RWPE2 (cell line): Measurements from ENCODE around the gene ELP1.

Source experiments
- ATAC-seq: fragments of 200-7000 bp; cut with Tn5 transposase; 3 replicates; pipeline ENCODE4 v1.9.1; 2021; ENCODE audit warnings: low read depth
- DNase-seq: peaks from one replicate; pipeline ENCODE4 v3.0.0-alpha.2; 2020; ENCODE audit warnings: low spot score
- H3K27ac ChIP-seq: fragments of 450-650 bp; 2 replicates; pipeline ENCODE4 v1.5.1; 2017; ENCODE audit warnings: mild to moderate bottlenecking; ENCODE audit not compliant: poor library complexity, severe bottlenecking
- H3K27me3 ChIP-seq: fragments of 250-450 bp; sonication (Bioruptor Pico); 2 replicates; pipeline ENCODE4 v1.5.1; 2021; ENCODE audit warnings: mild to moderate bottlenecking, moderate library complexity; ENCODE audit not compliant: insufficient read depth, poor library complexity, severe bottlenecking
- H3K36me3 ChIP-seq: fragments of 250-450 bp; sonication (Bioruptor Pico); 2 replicates; pipeline ENCODE4 v1.5.1; 2020; ENCODE audit warnings: low read depth, mild to moderate bottlenecking, moderate library complexity
- H3K4me1 ChIP-seq: fragments of 250-450 bp; sonication (Bioruptor Pico); 2 replicates; pipeline ENCODE4 v1.5.1; 2021; ENCODE audit warnings: mild to moderate bottlenecking, moderate library complexity; ENCODE audit not compliant: insufficient read depth, poor library complexity, severe bottlenecking
- H3K4me3 ChIP-seq: fragments of 250-450 bp; sonication (Bioruptor Pico); 2 replicates; pipeline ENCODE4 v1.5.1; 2021; ENCODE audit warnings: mild to moderate bottlenecking, moderate library complexity; ENCODE audit not compliant: severe bottlenecking
- H3K9me3 ChIP-seq: fragments of 250-450 bp; sonication (Bioruptor Pico); 2 replicates; pipeline ENCODE4 v1.5.1; 2021; ENCODE audit warnings: mild to moderate bottlenecking, moderate library complexity; ENCODE audit not compliant: severe bottlenecking
- TF ChIP-seq, protein P1 (sequence below): fragments of 450-650 bp; IDR thresholded peaks from one replicate; pipeline ENCODE4 v1.5.1; 2017; ENCODE audit warnings: mild to moderate bottlenecking, moderate library complexity; ENCODE audit not compliant: poor library complexity, severe bottlenecking

ELP1 gene

DNA sequence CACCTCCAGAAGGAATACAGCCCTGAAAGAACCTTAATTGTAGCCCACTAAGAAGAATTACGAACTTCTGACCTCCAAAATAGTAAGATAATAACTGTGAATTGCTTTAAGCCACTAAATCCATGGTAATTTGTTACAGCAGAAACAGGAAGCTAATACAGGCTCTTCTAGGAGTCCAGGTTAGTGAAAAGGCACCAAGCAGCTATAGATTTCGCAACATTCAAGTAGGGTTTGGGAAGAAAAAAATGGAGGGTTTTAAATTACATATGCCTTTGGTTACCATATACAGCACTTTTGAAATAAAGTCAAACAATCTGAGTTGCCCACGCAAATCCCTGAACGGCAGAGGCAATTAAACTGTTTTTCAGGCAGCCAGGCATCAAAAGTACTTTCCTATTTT, 73.6 kb downstream of the ELP1 start:
- TF ChIP-seq, protein P1, sequence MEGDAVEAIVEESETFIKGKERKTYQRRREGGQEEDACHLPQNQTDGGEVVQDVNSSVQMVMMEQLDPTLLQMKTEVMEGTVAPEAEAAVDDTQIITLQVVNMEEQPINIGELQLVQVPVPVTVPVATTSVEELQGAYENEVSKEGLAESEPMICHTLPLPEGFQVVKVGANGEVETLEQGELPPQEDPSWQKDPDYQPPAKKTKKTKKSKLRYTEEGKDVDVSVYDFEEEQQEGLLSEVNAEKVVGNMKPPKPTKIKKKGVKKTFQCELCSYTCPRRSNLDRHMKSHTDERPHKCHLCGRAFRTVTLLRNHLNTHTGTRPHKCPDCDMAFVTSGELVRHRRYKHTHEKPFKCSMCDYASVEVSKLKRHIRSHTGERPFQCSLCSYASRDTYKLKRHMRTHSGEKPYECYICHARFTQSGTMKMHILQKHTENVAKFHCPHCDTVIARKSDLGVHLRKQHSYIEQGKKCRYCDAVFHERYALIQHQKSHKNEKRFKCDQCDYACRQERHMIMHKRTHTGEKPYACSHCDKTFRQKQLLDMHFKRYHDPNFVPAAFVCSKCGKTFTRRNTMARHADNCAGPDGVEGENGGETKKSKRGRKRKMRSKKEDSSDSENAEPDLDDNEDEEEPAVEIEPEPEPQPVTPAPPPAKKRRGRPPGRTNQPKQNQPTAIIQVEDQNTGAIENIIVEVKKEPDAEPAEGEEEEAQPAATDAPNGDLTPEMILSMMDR: no peak
- no peak for DNase-seq

DNA sequence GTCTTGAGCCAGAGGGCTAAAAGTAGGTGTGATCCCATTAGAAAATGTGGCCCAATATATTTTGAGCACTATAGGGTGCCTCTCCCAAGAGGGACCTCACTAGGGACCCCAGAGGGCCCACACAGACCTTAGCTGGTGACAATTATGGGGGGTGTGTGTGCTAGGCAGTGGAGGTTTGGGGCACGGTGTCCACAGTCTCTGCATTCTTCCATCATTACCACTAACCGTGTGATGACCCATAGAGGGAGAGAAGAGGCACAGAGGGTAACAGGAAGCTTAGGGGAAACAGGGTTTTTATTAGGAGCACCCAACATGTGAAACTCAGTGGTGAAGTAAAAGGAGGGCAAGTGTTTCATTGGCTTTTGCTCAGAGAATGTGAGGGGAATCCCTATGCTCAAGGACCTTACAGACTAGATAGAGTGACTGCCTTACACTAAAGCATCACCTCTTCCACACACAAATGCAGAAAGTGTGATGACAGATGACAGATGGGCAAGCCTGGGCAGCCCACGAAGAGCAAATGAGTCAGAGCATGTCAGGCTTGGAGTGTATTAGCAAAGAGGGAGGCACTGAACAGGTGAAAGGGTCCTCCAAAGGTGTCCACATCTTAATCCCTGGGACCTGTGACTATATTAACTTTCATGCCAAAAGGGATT, 74.3 kb downstream of the ELP1 start:
- ATAC-seq (peak; percentile 95), DNase-seq (no peak)
- H3K9me3 ChIP-seq: no peaks in the 10 kb centered on the region
- TF ChIP-seq, protein P1: no peak
- no peaks in the 10 kb centered on the region for H3K27me3 ChIP-seq
- no peak overlapping the region for H3K4me3 ChIP-seq
- peaks cover 19% of the 10 kb centered on the region for H3K4me1 ChIP-seq
- H3K36me3 ChIP-seq: no peaks in the 10 kb centered on the region
- H3K27ac ChIP-seq: peak overlapping the region; percentile 43

More for the DNA sequence above, 73.6 kb downstream of the ELP1 start:
- H3K27me3 ChIP-seq: no peaks in the 10 kb centered on the region
- peaks cover 19% of the 10 kb centered on the region for H3K4me1 ChIP-seq
- H3K27ac ChIP-seq: peak overlapping the region; percentile 43
- H3K4me3 ChIP-seq: no peak overlapping the region
- 0 out of 3 replicates have a peak, but pooled peaks have one; percentile 15 for ATAC-seq
- no peaks in the 10 kb centered on the region for H3K36me3 ChIP-seq
- no peaks in the 10 kb centered on the region for H3K9me3 ChIP-seq

DNA sequence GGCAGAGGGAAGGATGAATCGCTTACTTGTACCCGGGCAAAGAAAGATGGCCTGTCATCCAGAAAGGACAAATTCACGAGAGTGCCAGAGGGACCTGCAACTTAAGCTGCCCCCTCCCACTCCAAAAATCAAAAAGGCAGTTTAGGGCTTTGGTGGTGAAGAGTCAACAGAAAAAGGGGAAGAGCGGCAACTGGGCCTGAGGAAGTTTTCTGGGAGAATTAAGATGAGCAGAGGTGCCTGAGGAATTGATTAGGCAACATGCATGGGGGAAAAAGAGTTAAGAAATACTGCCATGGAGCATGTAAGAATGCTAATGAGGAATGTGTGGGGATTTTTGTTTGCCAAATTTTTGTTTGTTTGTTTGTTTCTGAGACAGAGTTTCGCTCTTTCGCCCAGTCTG, 76.4 kb downstream of the ELP1 start:
- Histone ChIP-seq H3K27ac (no peak overlapping the region), H3K27me3 (no peaks in the 10 kb centered on the region), H3K9me3 (no peaks in the 10 kb centered on the region), H3K36me3 (no peaks in the 10 kb centered on the region), H3K4me3 (no peak overlapping the region), H3K4me1 (peaks cover 19% of the 10 kb centered on the region)
- TF ChIP-seq, protein P1: no peak
- DNase-seq (no peak), ATAC-seq (no peak)

DNA sequence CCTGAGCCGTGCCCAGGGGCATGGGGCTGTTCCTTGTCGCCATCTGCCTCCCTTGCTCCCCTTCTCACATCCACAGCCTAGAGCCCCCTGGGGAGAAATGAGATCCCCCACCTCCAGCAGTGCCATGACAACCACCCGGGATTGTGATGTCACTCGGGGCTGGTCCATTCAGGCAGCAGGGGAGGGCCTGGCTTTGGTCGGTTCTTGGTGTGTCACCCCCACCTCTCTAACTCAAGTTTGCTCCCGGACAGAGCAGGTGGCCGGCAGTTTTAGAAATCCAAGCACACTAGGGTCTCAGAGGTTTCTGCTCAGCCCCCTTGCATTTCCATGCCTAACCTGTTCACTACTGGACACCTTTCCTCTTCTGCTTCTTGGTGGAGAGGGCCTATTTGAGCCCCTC, 78.0 kb downstream of the ELP1 start, which contains the start of gene ACTL7B:
TSS of gene ACTL7B (minus strand) at position 99 of the 400 bp plus-strand sequence. CDS start at position 43, 56 bp downstream.
- H3K36me3 ChIP-seq: no peaks in the 10 kb centered on the region
- no peak within 1 kb of the TSS for H3K4me3 ChIP-seq
- no peaks in the 10 kb centered on the region for H3K9me3 ChIP-seq
- H3K27me3 ChIP-seq: no peaks in the 10 kb centered on the region
- H3K27ac ChIP-seq: no peak within 1 kb of the TSS
- TF ChIP-seq, protein P1: no peak
- peaks cover 19% of the 10 kb centered on the region for H3K4me1 ChIP-seq
- no peak for DNase-seq
- ATAC-seq: no peak

DNA sequence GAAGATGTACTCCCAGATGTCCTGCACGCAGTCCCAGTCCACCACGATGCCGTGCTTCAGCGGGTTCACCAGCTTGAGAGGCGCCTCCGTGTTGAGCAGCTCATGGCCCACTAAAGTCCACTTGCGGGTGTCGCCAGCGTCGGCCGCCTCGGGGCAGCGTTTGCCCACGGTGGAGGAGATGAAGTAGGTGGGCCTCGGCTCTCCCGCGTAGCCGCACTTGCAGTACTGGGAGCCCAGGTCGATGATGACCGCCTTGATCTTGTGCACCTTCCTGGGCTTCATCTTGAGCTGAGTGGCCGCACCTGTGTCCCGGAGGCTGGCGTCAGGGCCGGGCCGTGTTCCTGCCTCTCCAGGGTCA, 78.4 kb downstream of the ELP1 start:
- no peaks in the 10 kb centered on the region for H3K9me3 ChIP-seq
- no peak overlapping the region for H3K27ac ChIP-seq
- no peak for DNase-seq
- no peaks in the 10 kb centered on the region for H3K36me3 ChIP-seq
- no peak overlapping the region for H3K4me3 ChIP-seq
- no peaks in the 10 kb centered on the region for H3K27me3 ChIP-seq
- TF ChIP-seq, protein P1: no peak
- peaks cover 15% of the 10 kb centered on the region for H3K4me1 ChIP-seq
- no peak for ATAC-seq
